HG03066 (cell line): Measurements from ENCODE around the gene MTCL1.

Experiments
- ATAC-seq: cut with Tn5 transposase; IDR thresholded peaks from one replicate; pipeline ENCODE4 v1.9.1; 2021; ENCODE audit warnings: low read depth; ENCODE audit not compliant: unreplicated experiment

Gene MTCL1

GRCh38 chr18:8709248-8710059 is 4.1 kb downstream of the MTCL1 start:
- no peak for ATAC-seq

- no peak for ATAC-seq
Measured at GRCh38 chr18:8711736-8712135, 6.4 kb downstream of the MTCL1 start.

- ATAC-seq: no peak
Measured at GRCh38 chr18:8713691-8714090, 8.3 kb downstream of the MTCL1 start.

- no peak for ATAC-seq
Measured at GRCh38 chr18:8715599-8715998, 10.2 kb downstream of the MTCL1 start.

- ATAC-seq: no peak
Measured at GRCh38 chr18:8717011-8717770, 11.8 kb downstream of the MTCL1 start.

GRCh38 chr18:8718401-8718913 is 13.1 kb downstream of the MTCL1 start:
- no peak for ATAC-seq

- ATAC-seq: no peak
Measured at GRCh38 chr18:8719192-8719591, 13.8 kb downstream of the MTCL1 start.

- ATAC-seq: no peak
Measured at GRCh38 chr18:8720141-8720540, 14.8 kb downstream of the MTCL1 start.

GRCh38 chr18:8721094-8721669 is 15.8 kb downstream of the MTCL1 start:
- no peak for ATAC-seq

GRCh38 chr18:8721716-8722115 is 16.4 kb downstream of the MTCL1 start:
- ATAC-seq: no peak

- no peak for ATAC-seq
Measured at GRCh38 chr18:8722946-8723820, 17.8 kb downstream of the MTCL1 start.

- no peak for ATAC-seq
Measured at GRCh38 chr18:8724452-8724851, 19.1 kb downstream of the MTCL1 start.

- ATAC-seq: no peak
Measured at GRCh38 chr18:8726281-8726680, 20.9 kb downstream of the MTCL1 start.

GRCh38 chr18:8726963-8727705 is 21.8 kb downstream of the MTCL1 start:
- no peak for ATAC-seq

GRCh38 chr18:8730080-8730827 is 24.9 kb downstream of the MTCL1 start:
- ATAC-seq: no peak

- no peak for ATAC-seq
Measured at GRCh38 chr18:8732442-8733360, 27.3 kb downstream of the MTCL1 start.

- ATAC-seq: no peak
Measured at GRCh38 chr18:8734496-8734895, 29.1 kb downstream of the MTCL1 start.

GRCh38 chr18:8735274-8735673 is 29.9 kb downstream of the MTCL1 start:
- no peak for ATAC-seq
